ENCODE data around the gene ZBTB20. TPM values are rescaled to one million over a fixed set of nuclear protein-coding genes. Genes with fewer than 3 reads are reported as not detected.

ZBTB20 gene
- total RNA-seq, 3 donors from 2014 or later: 62.9 to 150 (median 109) TPM

- intact Hi-C loops (cut with DNase I; ENCODE audit: low total_unique reads): no loop called here
- Histone ChIP-seq H3K4me3 (peak overlapping the region in 2 of 3 donors; percentile 25), H3K27ac (peak overlapping the region; percentile 57 to 68), H3K4me1 (no peaks in the 10 kb centered on the region), H3K27me3 (no peaks in the 10 kb centered on the region), H3K9me3 (no peaks in the 10 kb centered on the region), H3K36me3 (no peaks in the 10 kb centered on the region)
- DNase-seq (ENCODE audit: low spot score in 2 of 2): no peak
- no peak for TF ChIP-seq CTCF (IDR thresholded peaks at IDR 0.05)
- no peak for TF ChIP-seq POLR2AphosphoS5 (IDR thresholded peaks at IDR 0.05)
Observed at GRCh38 chr3:115156046-115156654, 9.1 kb upstream of the ZBTB20 start.

- intact Hi-C loops (cut with DNase I; ENCODE audit: low total_unique reads): no loop called here
- H3K4me1 ChIP-seq: no peaks in the 10 kb centered on the region
- no peak overlapping the region for H3K27ac ChIP-seq
Observed at GRCh38 chr3:115154611-115155010, 7.5 kb upstream of the ZBTB20 start.

GRCh38 chr3:115151921-115152320 lies 4.8 kb upstream of the ZBTB20 start:
- Histone ChIP-seq H3K4me1 (no peaks in the 10 kb centered on the region), H3K4me3 (no peak overlapping the region), H3K9me3 (no peaks in the 10 kb centered on the region), H3K27ac (no peak overlapping the region), H3K27me3 (no peaks in the 10 kb centered on the region), H3K36me3 (no peaks in the 10 kb centered on the region)
- intact Hi-C loops (cut with DNase I; ENCODE audit: low total_unique reads): no loop called here
- TF ChIP-seq POLR2A (IDR thresholded peaks at IDR 0.05): no peak
- TF ChIP-seq CTCF (IDR thresholded peaks at IDR 0.05): no peak
- TF ChIP-seq POLR2AphosphoS5 (IDR thresholded peaks at IDR 0.05): no peak
- DNase-seq (ENCODE audit: low spot score in 2 of 2): no peak

More at GRCh38 chr3:115154611-115155010, 7.5 kb upstream of the ZBTB20 start:
- no peak for DNase-seq (ENCODE audit: low spot score in 2 of 2)
- TF ChIP-seq POLR2A (IDR thresholded peaks at IDR 0.05) (no peak), POLR2AphosphoS5 (IDR thresholded peaks at IDR 0.05) (no peak), CTCF (IDR thresholded peaks at IDR 0.05) (no peak)
- Histone ChIP-seq H3K27me3 (no peaks in the 10 kb centered on the region), H3K36me3 (no peaks in the 10 kb centered on the region), H3K9me3 (no peaks in the 10 kb centered on the region), H3K4me3 (no peak overlapping the region)

- H3K36me3 ChIP-seq: no peaks in the 10 kb centered on the region
- H3K4me1 ChIP-seq: no peaks in the 10 kb centered on the region
- intact Hi-C loops (cut with DNase I; ENCODE audit: low total_unique reads): no loop called here
- no peaks in the 10 kb centered on the region for H3K9me3 ChIP-seq
- TF ChIP-seq POLR2A (IDR thresholded peaks at IDR 0.05) (no peak), CTCF (IDR thresholded peaks at IDR 0.05) (no peak), POLR2AphosphoS5 (IDR thresholded peaks at IDR 0.05) (peak in 2 of 3 donors; percentile 1 to 30)
- peak overlapping the region; percentile 71 to 86 (median 72) for H3K4me3 ChIP-seq
- DNase-seq (ENCODE audit: low spot score in 2 of 2): no peak
- H3K27me3 ChIP-seq: no peaks in the 10 kb centered on the region
- peak overlapping the region; percentile 95 to 99 for H3K27ac ChIP-seq
Observed at GRCh38 chr3:115148142-115148790, 1.2 kb upstream of the ZBTB20 start.
